Skeletal muscle satellite cell (primary cell): ENCODE data around the gene SYCP2.
"Not testable (repeated sequence)": the region's sequence is repeated elsewhere in the genome, so short reads cannot be mapped to it uniquely, and the experiment has no call there.

Source experiments
- H3K27me3 ChIP-seq: 2 replicates; pipeline ENCODE4 v1.7.0; 2013; ENCODE audit warnings: low read length; ENCODE audit not compliant: control insufficient read depth, insufficient read depth
- H3K36me3 ChIP-seq: 2 replicates; pipeline ENCODE4 v1.7.0; 2013; ENCODE audit warnings: mild to moderate bottlenecking, control low read depth, low read length; ENCODE audit not compliant: insufficient read depth
- H3K4me1 ChIP-seq: 2 replicates; pipeline ENCODE4 v1.7.0; 2013; ENCODE audit warnings: low read length; ENCODE audit not compliant: control insufficient read depth, insufficient read depth
- H3K4me2 ChIP-seq: 2 replicates; pipeline ENCODE4 v1.7.0; 2013; ENCODE audit warnings: mild to moderate bottlenecking, low read length
- H3K4me3 ChIP-seq: 2 replicates; pipeline ENCODE4 v1.7.0; 2013; ENCODE audit warnings: low read length
- H3K9ac ChIP-seq: 2 replicates; pipeline ENCODE4 v1.7.0; 2013; ENCODE audit warnings: mild to moderate bottlenecking, low read depth, low read length, moderate library complexity
- H3K9me3 ChIP-seq: replicated peaks from 2 replicates; pipeline ENCODE4 v1.7.0; 2013; ENCODE audit warnings: mild to moderate bottlenecking, control low read depth, low read length

SYCP2 gene

DNA sequence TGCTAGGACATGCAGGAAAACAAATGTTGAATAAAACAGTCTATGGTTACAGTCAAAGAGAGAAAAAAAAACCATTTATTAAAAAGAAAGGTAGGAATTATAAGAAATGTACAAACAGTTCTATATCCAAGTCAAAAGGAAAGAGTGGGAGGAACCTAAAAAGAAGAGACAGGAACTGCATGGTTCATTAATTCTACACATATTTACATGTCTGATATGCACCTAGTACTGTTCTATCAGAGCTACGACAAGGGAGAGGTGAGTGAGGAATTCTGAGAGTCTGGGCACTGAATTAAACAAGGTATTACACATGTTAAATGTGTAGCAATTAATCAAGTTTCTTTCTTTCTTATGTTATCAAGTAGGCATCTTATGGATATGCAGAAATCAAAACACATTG is 41.9 kb downstream of the SYCP2 start:
- H3K27me3 ChIP-seq, result no peaks in the 10 kb centered on the region
- H3K4me1 ChIP-seq, result no peaks in the 10 kb centered on the region
- no peak overlapping the region for H3K4me2 ChIP-seq
- H3K4me3 ChIP-seq, result no peak overlapping the region
- H3K9me3 ChIP-seq, result no peaks in the 10 kb centered on the region
- H3K36me3 ChIP-seq, result no peaks in the 10 kb centered on the region
- no peak overlapping the region for H3K9ac ChIP-seq

DNA sequence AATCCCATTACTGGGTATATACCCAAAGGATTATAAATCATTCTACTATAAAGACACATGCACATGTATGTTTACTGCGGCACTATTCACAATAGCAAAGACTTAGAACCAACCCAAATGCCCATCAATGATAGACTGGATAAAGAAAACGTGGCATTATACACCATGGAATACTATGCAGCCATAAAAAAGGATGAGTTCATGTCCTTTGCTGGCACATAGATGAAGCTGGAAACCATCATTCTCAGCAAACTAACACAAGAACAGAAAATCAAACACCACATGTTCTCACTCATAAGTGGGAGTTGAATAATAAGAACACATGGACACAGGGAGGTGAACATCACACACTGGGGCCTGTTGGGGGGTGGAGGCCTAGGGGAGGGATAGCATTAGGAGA is 43.4 kb downstream of the SYCP2 start:
- not testable (repeated sequence) for H3K4me3 ChIP-seq, H3K4me1 ChIP-seq, H3K9me3 ChIP-seq, H3K36me3 ChIP-seq, H3K9ac ChIP-seq, H3K27me3 ChIP-seq, H3K4me2 ChIP-seq

DNA sequence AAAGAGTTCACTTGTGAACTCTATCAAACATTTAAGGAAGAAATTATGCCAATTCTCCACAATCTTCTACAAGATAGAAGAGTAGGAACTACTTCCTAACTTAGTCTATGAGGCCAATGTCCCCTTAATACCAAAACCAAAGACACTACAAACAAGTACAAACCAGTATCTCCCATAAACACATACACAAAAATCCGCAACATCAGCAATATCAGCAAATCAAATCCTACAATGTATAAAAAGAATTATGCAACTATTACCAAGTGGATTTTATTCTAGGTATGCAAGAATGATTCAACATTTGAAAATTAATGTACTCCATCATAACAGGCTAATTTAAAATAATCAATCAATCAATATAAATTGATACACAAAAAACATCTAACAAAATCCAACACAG is 45.4 kb downstream of the SYCP2 start:
- H3K4me3 ChIP-seq, result no peak overlapping the region
- no peaks in the 10 kb centered on the region for H3K4me1 ChIP-seq
- H3K4me2 ChIP-seq, result no peak overlapping the region
- H3K9me3 ChIP-seq, result no peaks in the 10 kb centered on the region
- H3K27me3 ChIP-seq, result no peaks in the 10 kb centered on the region
- H3K36me3 ChIP-seq, result no peaks in the 10 kb centered on the region
- no peak overlapping the region for H3K9ac ChIP-seq

DNA sequence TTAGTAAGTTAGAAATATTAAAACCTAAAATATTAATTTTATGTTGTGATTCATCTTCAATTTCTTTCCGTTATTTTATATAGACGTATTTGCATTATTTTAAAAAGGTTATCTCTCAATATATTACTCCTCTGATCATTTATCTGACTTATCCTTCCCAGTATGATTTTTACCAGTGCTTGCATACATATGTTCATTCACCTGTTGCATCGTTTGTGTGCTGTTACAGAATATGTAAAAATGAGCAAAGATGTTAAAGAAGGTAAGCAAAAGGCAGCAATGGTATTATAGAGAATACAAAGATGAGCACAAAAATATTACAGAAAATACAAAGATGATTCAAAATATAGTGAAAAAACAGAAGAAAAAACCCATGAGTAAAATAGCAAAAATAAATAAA is 48.9 kb downstream of the SYCP2 start:
- H3K4me2 ChIP-seq, result no peak overlapping the region
- H3K9me3 ChIP-seq, result no peaks in the 10 kb centered on the region
- no peak overlapping the region for H3K9ac ChIP-seq
- H3K36me3 ChIP-seq, result no peaks in the 10 kb centered on the region
- no peaks in the 10 kb centered on the region for H3K4me1 ChIP-seq
- no peak overlapping the region for H3K4me3 ChIP-seq
- no peaks in the 10 kb centered on the region for H3K27me3 ChIP-seq

DNA sequence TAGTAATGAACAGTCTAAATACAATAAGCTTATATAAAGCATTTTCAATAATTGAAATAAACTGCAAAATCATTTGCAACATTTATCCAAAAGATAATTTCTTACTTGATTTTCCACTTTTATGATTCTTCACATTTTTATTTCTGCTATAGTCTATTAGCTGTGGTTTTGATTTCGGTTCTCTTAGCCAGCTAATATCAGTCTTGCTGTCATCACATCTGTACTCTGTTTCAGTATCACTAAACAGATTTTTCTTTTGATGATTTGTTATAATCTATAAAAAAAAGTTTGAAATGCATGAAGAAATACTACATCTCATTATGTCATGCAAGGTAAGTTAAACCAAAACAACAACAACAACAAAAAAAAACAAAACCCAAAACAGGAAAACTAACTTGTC is 53.2 kb downstream of the SYCP2 start:
- H3K4me2 ChIP-seq, result no peak overlapping the region
- H3K36me3 ChIP-seq, result no peaks in the 10 kb centered on the region
- no peaks in the 10 kb centered on the region for H3K9me3 ChIP-seq
- no peak overlapping the region for H3K9ac ChIP-seq
- H3K27me3 ChIP-seq, result no peaks in the 10 kb centered on the region
- H3K4me1 ChIP-seq, result no peaks in the 10 kb centered on the region
- no peak overlapping the region for H3K4me3 ChIP-seq

DNA sequence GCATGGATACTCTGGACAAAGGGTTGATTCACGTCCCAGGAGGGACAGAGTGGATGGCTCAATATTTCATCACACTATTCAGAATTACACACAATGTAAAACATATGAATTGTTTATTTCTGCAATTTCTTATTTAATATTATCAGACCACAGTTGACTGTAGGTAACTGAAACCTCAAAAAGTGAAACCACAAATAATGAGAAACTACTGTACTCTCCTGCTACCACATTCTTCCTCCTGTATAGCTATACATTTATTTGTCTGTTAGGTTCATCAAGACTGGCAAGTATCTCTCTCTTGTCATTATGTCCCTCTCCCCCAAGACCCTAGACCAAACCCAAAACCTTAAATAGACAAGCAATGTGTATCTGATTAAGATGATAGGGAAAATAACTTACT is 60.0 kb downstream of the SYCP2 start:
- H3K27me3 ChIP-seq, result no peaks in the 10 kb centered on the region
- H3K9ac ChIP-seq, result no peak overlapping the region
- no peak overlapping the region for H3K4me2 ChIP-seq
- no peak overlapping the region for H3K4me3 ChIP-seq
- no peaks in the 10 kb centered on the region for H3K36me3 ChIP-seq
- no peaks in the 10 kb centered on the region for H3K9me3 ChIP-seq
- no peaks in the 10 kb centered on the region for H3K4me1 ChIP-seq

DNA sequence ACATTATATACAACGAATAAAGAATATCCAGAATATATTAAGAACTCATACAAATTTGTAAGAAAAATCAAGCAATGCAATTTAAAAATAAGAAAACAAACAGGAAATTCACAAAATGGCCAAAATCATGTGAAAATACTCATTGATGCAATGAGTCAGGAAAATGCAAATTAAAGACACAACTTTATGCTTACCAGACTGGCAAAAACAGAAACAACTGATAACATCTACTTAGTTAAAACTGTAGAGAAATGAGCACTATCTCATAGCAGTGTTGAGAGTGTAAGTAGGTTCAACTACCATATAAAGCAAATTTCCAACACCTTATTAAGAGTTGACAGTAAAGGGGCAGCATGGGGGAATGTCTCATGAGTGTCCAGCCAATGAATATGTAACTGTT is 62.3 kb downstream of the SYCP2 start:
- Histone ChIP-seq H3K4me3 (no peak overlapping the region), H3K36me3 (no peaks in the 10 kb centered on the region), H3K27me3 (no peaks in the 10 kb centered on the region), H3K9me3 (no peaks in the 10 kb centered on the region), H3K4me2 (no peak overlapping the region), H3K4me1 (no peaks in the 10 kb centered on the region), H3K9ac (no peak overlapping the region)

DNA sequence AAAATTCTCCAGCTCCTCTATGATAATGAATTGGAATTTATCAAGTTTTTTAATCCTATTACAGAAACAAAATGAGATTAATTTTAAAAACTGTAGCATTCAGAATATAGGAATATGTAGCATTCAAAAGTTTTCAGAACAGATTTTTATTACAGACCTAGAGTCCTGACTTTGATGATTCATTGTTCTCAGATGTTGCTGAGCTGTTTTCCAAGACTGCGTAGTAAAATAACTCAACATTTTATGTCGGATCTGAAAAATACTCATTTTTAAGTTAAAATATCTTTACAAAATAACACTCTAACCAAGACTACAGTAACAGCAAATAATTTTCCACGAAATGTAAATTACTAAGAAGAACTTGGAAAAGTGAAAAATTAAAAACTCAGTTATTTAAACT is 67.1 kb downstream of the SYCP2 start:
- no peak overlapping the region for H3K4me3 ChIP-seq
- no peaks in the 10 kb centered on the region for H3K9me3 ChIP-seq
- no peak overlapping the region for H3K4me2 ChIP-seq
- H3K9ac ChIP-seq, result no peak overlapping the region
- no peaks in the 10 kb centered on the region for H3K4me1 ChIP-seq
- no peaks in the 10 kb centered on the region for H3K36me3 ChIP-seq
- peaks cover 2% of the 10 kb centered on the region for H3K27me3 ChIP-seq

DNA sequence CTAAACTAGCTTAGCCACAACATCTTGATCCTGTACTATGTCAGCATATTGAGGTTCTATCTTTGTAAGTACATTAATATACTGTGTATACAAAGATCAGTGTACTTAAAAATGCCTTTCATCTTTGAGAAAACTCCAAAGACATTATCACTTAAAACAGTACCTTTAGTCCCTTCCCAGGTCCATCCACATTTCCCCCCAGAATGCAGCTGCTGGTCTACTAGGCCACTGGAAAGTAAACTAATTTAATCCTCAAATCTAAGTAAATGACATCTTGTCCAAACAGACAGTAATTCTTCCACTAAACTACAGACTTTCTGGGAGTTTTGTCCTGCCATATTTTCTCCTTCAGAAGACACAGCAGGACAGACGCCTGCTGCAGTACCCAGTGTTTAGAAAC is 68.7 kb downstream of the SYCP2 start:
- H3K9me3 ChIP-seq, result no peaks in the 10 kb centered on the region
- H3K36me3 ChIP-seq, result no peaks in the 10 kb centered on the region
- H3K9ac ChIP-seq, result no peak overlapping the region
- H3K27me3 ChIP-seq, result peaks cover 2% of the 10 kb centered on the region
- no peak overlapping the region for H3K4me2 ChIP-seq
- H3K4me3 ChIP-seq, result no peak overlapping the region
- H3K4me1 ChIP-seq, result no peaks in the 10 kb centered on the region

DNA sequence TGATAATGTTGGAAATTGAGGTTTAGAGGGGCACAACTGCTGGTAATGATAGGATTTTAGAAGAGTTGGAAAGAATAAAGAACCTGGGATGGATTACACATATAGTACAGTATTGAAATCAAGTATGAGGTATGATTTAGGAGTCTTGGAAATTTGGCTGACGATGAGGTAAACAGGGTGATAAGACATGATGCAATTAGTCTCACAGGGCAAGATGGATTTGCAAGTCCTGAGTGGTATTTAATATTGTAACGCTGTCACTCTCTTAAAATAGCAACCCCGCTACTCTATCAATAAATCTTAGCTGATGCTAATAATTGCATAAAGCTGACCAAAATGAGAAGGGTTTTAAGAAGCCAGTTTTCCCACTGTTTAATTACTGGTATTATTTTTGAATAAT is 70.4 kb downstream of the SYCP2 start:
- no peaks in the 10 kb centered on the region for H3K4me1 ChIP-seq
- H3K9me3 ChIP-seq, result no peaks in the 10 kb centered on the region
- H3K4me2 ChIP-seq, result no peak overlapping the region
- H3K9ac ChIP-seq, result no peak overlapping the region
- no peaks in the 10 kb centered on the region for H3K36me3 ChIP-seq
- peaks cover 2% of the 10 kb centered on the region for H3K27me3 ChIP-seq
- no peak overlapping the region for H3K4me3 ChIP-seq

DNA sequence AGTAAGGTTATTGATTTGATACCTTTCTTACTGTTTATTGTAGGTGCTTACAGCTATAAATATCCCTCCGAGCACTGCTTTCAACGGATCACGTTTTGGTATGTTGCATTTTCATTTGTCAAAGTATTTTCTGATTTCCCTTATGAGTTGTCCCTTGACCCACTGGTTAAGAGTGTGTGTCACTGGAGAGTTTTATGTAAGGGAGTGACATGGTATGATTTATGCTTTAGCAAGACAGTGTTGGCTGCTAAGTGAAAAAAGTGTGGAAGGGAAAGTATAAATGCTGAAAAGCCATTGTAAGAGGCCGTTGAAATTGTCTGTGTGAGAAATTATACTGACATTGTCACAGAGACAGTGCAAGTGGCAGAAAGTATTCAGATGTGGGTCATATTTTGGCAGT is 72.0 kb downstream of the SYCP2 start:
- no peak overlapping the region for H3K4me3 ChIP-seq
- H3K9ac ChIP-seq, result no peak overlapping the region
- no peaks in the 10 kb centered on the region for H3K4me1 ChIP-seq
- H3K27me3 ChIP-seq, result peaks cover 2% of the 10 kb centered on the region
- H3K36me3 ChIP-seq, result no peaks in the 10 kb centered on the region
- H3K4me2 ChIP-seq, result no peak overlapping the region
- no peaks in the 10 kb centered on the region for H3K9me3 ChIP-seq

DNA sequence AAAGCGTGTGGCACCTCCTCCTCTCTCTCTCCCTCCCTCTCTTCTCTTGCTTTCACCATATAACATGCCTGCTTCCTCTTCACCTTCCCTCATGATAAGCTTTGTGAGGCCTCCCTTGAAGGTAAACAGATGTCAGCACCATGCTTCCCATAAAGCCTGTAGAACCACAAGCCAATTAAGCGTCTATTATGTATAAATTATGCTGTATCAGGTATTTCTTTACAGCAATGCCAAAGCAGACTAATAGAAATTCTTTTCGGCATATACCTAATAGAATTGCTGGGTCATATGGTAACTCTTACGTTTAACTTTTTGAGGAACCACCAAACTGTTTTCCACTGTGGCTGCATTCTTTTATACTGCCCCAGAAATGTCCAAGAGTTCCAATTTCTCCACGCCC is 75.0 kb downstream of the SYCP2 start:
- H3K4me2 ChIP-seq, result no peak overlapping the region
- no peak overlapping the region for H3K9ac ChIP-seq

DNA sequence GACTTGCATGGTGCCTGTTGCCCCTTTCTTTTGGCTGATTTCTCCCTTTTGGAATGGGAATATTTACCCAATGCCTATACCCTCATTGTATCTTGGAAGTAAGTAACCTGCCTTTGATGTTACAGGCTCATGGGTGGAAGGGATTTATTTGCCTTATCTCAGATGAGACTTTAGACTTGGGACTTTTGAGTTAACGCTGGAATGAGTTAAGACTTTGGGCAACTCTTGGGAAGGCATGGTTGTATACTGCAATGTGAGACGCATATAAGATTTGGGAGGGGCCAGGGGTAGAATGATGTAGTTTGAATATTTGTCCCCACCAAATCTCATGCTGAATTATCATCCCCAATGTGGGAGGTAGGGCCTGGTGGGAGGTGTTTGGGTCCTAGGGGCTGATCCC is 75.5 kb downstream of the SYCP2 start:
- H3K4me3 ChIP-seq, result no peak overlapping the region
- H3K9ac ChIP-seq, result no peak overlapping the region
- no peaks in the 10 kb centered on the region for H3K4me1 ChIP-seq
- H3K9me3 ChIP-seq, result no peaks in the 10 kb centered on the region
- no peak overlapping the region for H3K4me2 ChIP-seq
- no peaks in the 10 kb centered on the region for H3K36me3 ChIP-seq
- no peaks in the 10 kb centered on the region for H3K27me3 ChIP-seq

More for the DNA sequence above, 75.0 kb downstream of the SYCP2 start:
- Histone ChIP-seq H3K27me3 (no peaks in the 10 kb centered on the region), H3K4me3 (no peak overlapping the region), H3K9me3 (no peaks in the 10 kb centered on the region), H3K4me1 (no peaks in the 10 kb centered on the region), H3K36me3 (no peaks in the 10 kb centered on the region)
